GM11168 (cell line): ENCODE data around the gene ASCC1.

Source experiments
- in situ Hi-C: fragments of 300-500 bp; cut with MboI; formaldehyde crosslinking; loops from one replicate; pipeline ENCODE4 v1.12.0; 2022; ENCODE audit warnings: low sequenced_read_pairs; ENCODE audit not compliant: unreplicated experiment

The ASCC1 gene

DNA sequence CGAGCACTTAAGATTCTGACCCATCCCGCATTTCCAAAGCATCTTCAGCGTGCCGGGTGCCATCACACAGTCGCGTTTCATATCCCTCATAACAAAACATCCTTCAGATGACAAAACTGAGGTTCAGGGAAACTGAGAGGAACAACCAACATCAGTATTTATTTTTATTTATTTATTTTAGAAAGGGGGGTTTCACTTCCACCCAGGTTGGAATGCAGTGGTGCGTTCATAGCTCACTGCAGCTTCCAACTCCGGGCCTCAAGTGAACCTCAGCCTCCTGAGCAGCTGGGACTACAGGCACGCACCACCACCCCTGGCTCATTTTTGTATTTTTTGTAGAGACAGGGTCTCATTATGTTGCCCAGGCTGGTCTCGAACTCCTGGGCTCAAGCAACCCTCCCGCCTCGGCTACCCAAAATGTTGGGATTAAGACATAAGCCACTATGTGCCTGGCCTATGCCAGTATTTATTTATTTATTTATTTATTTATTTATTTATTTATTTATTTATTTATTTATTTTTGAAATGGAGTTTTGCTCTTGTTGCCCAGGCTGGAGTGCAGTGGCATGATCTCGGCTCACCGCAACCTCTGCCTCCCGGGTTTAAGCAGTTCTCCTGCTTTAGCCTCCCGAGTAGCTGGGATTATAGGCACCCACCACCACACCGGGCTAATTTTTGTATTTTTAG, 33.2 kb upstream of the ASCC1 start:
- in situ Hi-C loops, result loop anchor here (25.0 kb wide), 1 partner anchor 88 kb away; no protein-coding TSS in a partner anchor

- in situ Hi-C loops, result loop anchor here (25.0 kb wide), 1 partner anchor 89 kb away; no protein-coding TSS in a partner anchor
These were observed 32.5 kb upstream of the ASCC1 start for GRCh38 chr10:72248468-72249151.

GRCh38 chr10:72245949-72246525, 30.0 kb upstream of the ASCC1 start:
- in situ Hi-C loops, result loop anchor here (25.0 kb wide), 1 partner anchor 91 kb away; no protein-coding TSS in a partner anchor

DNA sequence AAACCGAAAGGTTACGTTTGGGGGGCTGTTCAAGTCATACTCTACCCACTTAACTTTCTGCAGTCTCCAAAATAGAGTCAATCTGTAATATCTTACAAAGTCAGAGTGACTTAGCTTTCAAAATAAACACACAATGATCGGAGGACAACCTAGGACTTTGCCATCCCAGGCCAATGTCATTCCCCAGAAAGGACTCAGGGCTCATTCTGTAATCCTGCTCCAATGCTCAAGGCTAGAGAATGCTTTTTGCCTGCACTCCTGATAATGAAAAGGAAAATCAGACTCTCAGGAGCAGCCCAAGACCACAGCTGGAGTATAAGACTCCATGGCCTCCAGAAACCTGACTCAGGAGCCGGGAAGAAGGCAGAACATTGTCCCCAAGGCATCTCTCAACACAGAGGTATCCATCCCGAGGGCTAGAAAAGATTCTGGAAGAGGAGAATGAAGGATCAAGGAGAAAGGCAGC, 28.5 kb upstream of the ASCC1 start:
- in situ Hi-C loops, result loop anchor here (25.0 kb wide), 1 partner anchor 93 kb away; no protein-coding TSS in a partner anchor

DNA sequence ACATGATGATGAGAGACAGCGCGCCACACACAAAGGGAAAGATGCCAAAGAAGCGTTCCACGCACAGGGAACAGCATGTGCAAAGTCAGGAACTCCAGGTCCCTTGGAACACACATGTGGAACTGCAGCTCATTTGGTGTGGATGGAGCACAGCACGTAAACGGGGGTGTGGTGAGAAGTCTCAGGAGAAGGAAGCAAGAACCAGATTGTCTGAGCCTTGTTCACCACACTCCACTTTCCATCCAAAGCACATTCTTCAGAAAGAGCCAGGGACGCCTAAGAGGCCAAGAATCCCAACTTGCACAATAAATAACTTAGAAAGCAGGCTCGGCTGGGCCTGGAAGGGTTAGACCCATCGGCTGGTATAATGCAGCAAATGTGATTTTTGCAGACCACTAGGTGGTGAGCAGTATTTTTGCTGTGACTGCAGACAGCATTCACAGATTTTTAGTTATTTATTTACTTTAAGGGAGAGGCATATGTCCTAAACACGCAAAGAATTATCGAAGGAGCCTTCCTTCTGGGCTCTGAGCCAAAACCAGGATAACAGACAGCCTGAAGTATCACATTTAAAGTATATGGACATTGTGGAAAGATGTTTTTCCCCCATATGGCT, 27.9 kb upstream of the ASCC1 start:
- in situ Hi-C loops, result loop anchor here (25.0 kb wide), 1 partner anchor 93 kb away; no protein-coding TSS in a partner anchor

GRCh38 chr10:72242675-72243074, 26.6 kb upstream of the ASCC1 start:
- in situ Hi-C loops, result loop anchor here (25.0 kb wide), 1 partner anchor 95 kb away; no protein-coding TSS in a partner anchor

DNA sequence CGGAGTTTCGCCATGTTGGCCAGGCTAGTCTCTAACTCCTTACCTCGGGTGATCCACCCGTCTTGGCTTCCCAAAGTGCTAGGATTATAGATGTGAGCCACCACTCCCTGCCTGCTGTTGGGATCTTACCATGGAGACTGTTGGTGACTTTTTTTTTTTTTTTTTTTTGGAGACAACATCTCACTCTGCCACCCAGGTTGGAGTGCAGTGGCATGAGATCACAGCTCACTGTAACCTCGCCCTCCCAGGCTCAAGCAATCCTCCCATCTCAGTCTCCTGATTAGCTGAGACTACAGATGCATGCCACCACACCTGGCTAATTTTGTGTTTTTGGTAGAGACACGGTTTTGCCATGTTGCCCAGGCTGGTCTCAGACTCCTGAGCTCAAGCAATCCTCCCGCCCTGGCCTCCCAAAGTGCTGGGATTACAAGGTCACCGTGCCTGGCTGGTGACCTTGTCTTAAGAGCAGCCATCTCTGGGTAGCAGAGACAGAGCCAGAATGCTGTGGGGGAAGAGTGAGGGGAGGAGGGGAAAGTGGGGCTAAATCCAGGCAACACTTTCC, 25.7 kb upstream of the ASCC1 start:
- in situ Hi-C loops, result loop anchor here (25.0 kb wide), 1 partner anchor 96 kb away; no protein-coding TSS in a partner anchor

- in situ Hi-C loops, result loop anchor here (25.0 kb wide), 1 partner anchor 97 kb away; no protein-coding TSS in a partner anchor
These were observed 24.3 kb upstream of the ASCC1 start for GRCh38 chr10:72240371-72240770.

DNA sequence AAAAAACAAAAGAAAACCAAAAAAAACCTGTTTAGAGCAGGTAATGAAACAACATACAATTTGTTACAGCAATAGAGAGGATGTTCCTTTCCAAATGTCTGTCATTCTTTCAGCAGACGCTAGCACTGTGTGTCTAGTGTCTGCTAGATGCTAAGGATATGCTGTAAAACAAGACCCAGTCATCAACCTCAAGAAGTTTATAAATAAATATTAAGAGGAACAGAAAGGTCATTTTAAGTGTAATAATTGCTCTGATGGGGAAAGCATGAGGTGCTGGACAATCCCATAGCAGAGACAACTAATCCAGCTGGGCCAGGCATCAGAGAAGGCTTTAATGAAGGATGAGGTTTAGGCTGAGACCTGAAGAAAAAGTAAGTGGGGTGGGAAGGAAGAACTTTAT, 23.3 kb upstream of the ASCC1 start:
- in situ Hi-C loops, result loop anchor here (25.0 kb wide), 1 partner anchor 98 kb away; no protein-coding TSS in a partner anchor

GRCh38 chr10:72238392-72239175, 22.5 kb upstream of the ASCC1 start:
- in situ Hi-C loops, result loop anchor here (25.0 kb wide), 1 partner anchor 99 kb away; no protein-coding TSS in a partner anchor

DNA sequence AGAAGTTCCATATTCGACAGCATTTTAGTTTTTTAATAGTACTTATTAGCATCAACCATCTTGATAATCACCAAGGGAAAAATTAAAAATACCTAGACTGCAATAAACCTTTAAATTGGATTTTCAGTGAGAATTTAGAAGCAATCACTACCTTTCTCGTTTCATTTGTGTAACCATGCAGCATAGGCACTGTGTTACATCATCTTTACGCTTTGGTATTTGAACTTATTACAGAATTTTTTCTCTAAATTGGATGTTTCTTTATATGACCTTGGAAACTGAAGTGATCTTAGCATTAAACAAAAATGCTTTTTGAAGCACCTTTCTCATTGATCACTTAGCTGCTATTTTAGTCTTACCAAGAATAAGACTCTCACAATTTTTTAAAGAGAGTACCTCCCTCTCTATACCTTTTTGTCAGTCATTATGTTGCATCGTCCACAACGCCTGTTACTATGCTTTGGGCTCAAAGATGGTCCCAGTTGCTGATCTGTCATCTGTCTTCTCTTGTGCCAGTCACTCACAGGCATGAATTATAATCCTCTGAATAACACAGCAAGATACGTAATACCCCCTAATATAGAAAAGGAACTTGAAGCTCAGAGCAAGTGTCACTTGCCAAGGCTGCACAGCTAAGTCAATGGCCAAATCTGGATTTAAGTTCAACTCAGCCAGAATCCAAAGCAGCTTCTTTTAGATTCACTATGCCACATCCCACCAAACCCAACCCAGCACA, 19.6 kb upstream of the ASCC1 start:
- in situ Hi-C loops, result loop anchor here (25.0 kb wide), 1 partner anchor 102 kb away; no protein-coding TSS in a partner anchor

- in situ Hi-C loops, result loop anchor here (25.0 kb wide), 1 partner anchor 103 kb away; no protein-coding TSS in a partner anchor
These were observed 18.6 kb upstream of the ASCC1 start for GRCh38 chr10:72234560-72235095.

GRCh38 chr10:72233621-72234020, 17.5 kb upstream of the ASCC1 start:
- in situ Hi-C loops, result loop anchor here (25.0 kb wide), 1 partner anchor 104 kb away; no protein-coding TSS in a partner anchor

DNA sequence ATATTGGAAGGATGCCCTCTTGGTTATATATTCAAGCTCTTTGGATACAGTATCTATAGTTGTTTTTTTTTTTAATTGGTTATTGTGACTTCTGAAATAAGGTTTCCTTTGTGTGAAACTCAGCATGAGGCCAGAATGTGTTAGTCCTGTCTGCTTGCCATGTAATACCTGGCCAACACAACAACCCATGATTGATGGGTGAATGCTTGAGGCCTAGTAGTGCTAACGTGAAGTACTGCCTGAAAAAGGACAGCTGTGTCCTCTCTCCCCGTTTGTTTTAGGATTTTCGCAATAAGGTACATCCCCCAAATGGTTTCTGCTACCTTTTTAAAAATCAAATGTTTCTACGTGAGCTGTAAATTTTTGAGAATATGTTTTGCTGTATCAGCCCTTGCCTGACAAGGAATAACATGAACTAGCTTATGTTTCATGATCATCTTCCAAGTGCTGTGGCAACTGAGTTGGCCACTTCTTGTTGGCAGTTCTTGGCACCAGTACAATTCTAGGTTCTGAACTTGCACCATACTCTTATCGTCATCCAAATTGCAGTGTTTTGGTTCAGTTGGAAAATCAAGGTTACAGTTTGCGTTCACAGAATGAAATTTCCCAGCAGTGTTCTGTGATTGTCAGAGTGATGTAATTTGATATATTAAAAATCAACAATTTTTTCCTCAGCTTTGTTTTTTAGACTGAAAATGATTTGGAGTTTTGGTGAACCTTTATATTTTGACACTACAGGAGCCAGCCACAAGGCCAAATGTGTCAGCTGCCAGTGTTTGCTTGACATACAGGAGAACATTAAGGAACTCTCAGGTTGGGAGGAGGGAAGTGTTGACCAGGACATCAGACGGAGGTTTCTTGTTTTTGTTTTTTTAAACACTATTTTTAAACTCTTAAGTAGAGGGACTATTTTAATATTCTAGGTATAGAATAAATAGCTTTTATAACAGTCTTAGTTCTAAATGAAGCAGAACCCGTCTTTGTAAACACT, 13.5 kb upstream of the ASCC1 start:
- in situ Hi-C loops, result loop anchor here (25.0 kb wide), 1 partner anchor 108 kb away; no protein-coding TSS in a partner anchor

DNA sequence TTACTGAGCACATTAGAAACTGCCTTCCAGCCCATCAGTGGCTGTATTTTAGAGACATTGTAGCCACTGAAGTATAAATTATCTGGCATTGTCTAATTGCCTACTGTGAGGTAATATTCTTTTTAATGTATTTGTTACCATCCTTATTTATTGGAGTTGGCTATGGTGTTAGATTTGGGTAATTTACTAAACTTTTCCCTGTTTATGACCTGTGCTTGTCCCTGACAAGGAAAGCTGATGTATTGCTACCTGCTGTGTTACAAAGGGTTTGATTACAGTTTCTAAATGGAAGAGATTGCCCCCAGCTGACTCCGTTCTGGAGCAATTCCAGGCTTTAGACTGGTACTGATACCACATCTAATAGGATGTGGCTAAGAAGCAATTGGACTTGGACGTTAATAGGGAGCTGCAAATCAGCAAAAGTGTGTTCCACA, 12.3 kb upstream of the ASCC1 start:
- in situ Hi-C loops, result loop anchor here (25.0 kb wide), 1 partner anchor 109 kb away; no protein-coding TSS in a partner anchor

- in situ Hi-C loops, result loop anchor here (25.0 kb wide), 1 partner anchor 109 kb away; no protein-coding TSS in a partner anchor
These were observed 11.8 kb upstream of the ASCC1 start for GRCh38 chr10:72227826-72228225.
